A673 (cell line): Measurements from ENCODE around the gene HNF4A.

Experiments
- CTCF ChIP-seq: fragments of 300-800, 200-600 bp; sonication (generic); conservative IDR thresholded peaks from 2 replicates; pipeline ENCODE4 v1.5.1; 2017; ENCODE audit warnings: low read depth, mild to moderate bottlenecking, antibody characterized with exemption, low read length, moderate library complexity, mixed read lengths
- EZH2 ChIP-seq: fragments of 200-600 bp; sonication (generic); IDR thresholded peaks from 2 replicates; pipeline ENCODE4 v1.6.1; 2017; ENCODE audit warnings: borderline replicate concordance, low read depth, mild to moderate bottlenecking, mixed read lengths, antibody characterized with exemption, low read length; ENCODE audit not compliant: poor library complexity, severe bottlenecking

- TF ChIP-seq EZH2 (no peak), CTCF (no peak)
These were observed 60.6 kb downstream of the HNF4A start for GRCh38 chr20:44415833-44416715.
